Measurements from ENCODE around the gene SLC35A4. TPM values are rescaled to one million over a fixed set of nuclear protein-coding genes. Genes with fewer than 3 reads are reported as not detected.
"Not testable (repeated sequence)": the region's sequence is repeated elsewhere in the genome, so short reads cannot be mapped to it uniquely, and the experiment has no call there.

The SLC35A4 gene
- polyA plus RNA-seq, 1 donor = 52.8 TPM

GRCh38 chr5:140588311-140589070, 23.9 kb downstream of the SLC35A4 start:
- no peak for DNase-seq (ENCODE audit: low read depth)

- DNase-seq (ENCODE audit: low read depth) = no peak
These were observed 26.2 kb downstream of the SLC35A4 start for GRCh38 chr5:140590861-140591260.

- DNase-seq (ENCODE audit: low read depth) = no peak
These were observed 27.2 kb downstream of the SLC35A4 start for GRCh38 chr5:140591747-140592372.

GRCh38 chr5:140593070-140593469, 28.4 kb downstream of the SLC35A4 start:
- DNase-seq (ENCODE audit: low read depth) = not testable (repeated sequence)

- DNase-seq (ENCODE audit: low read depth) = no peak
These were observed 29.5 kb downstream of the SLC35A4 start for GRCh38 chr5:140594169-140594568.

GRCh38 chr5:140595538-140596300, 31.1 kb downstream of the SLC35A4 start:
- DNase-seq (ENCODE audit: low read depth) = no peak

GRCh38 chr5:140596321-140596741, 31.7 kb downstream of the SLC35A4 start:
- DNase-seq (ENCODE audit: low read depth) = no peak

- DNase-seq (ENCODE audit: low read depth) = no peak
These were observed 34.2 kb downstream of the SLC35A4 start for GRCh38 chr5:140598836-140599235.

- DNase-seq (ENCODE audit: low read depth) = no peak
These were observed 35.5 kb downstream of the SLC35A4 start for GRCh38 chr5:140600096-140600495.

GRCh38 chr5:140602147-140602546, 37.5 kb downstream of the SLC35A4 start:
- no peak for DNase-seq (ENCODE audit: low read depth)

GRCh38 chr5:140603446-140603698, 38.7 kb downstream of the SLC35A4 start:
- not testable (repeated sequence) for DNase-seq (ENCODE audit: low read depth)

GRCh38 chr5:140603734-140604133, 39.1 kb downstream of the SLC35A4 start:
- no peak for DNase-seq (ENCODE audit: low read depth)

- no peak for DNase-seq (ENCODE audit: low read depth)
These were observed 41.3 kb downstream of the SLC35A4 start for GRCh38 chr5:140605879-140606278.

- DNase-seq (ENCODE audit: low read depth) = no peak
These were observed 42.4 kb downstream of the SLC35A4 start for GRCh38 chr5:140607031-140607430.

GRCh38 chr5:140608722-140609121, 44.1 kb downstream of the SLC35A4 start:
- DNase-seq (ENCODE audit: low read depth) = no peak

GRCh38 chr5:140609126-140609525, 44.5 kb downstream of the SLC35A4 start:
- no peak for DNase-seq (ENCODE audit: low read depth)

- DNase-seq (ENCODE audit: low read depth) = no peak
These were observed 46.4 kb downstream of the SLC35A4 start for GRCh38 chr5:140611020-140611521.

Other genes with a start within 250 kb of the SLC35A4 start
- 25.8 TPM for gene HBEGF, start 218.2 kb upstream of the SLC35A4 start, polyA plus RNA-seq (ENCODE audit: insufficient read length)
- 0.19 TPM for gene SLC4A9, start 204.6 kb upstream of the SLC35A4 start, polyA plus RNA-seq (ENCODE audit: insufficient read length)
- 56.7 TPM for gene ANKHD1, start 163.0 kb upstream of the SLC35A4 start, polyA plus RNA-seq (ENCODE audit: insufficient read length)
- 8.8 TPM for gene EIF4EBP3, start 17.2 kb upstream of the SLC35A4 start, polyA plus RNA-seq (ENCODE audit: insufficient read length)
- 23.6 TPM for gene SRA1, start 7.4 kb upstream of the SLC35A4 start, polyA plus RNA-seq (ENCODE audit: insufficient read length)
- gene APBB3, start 230 bp upstream of the SLC35A4 start, polyA plus RNA-seq (ENCODE audit: insufficient read length) = 25.4 TPM
- gene CD14, start 68.3 kb downstream of the SLC35A4 start, polyA plus RNA-seq (ENCODE audit: insufficient read length) = 18.3 TPM
- 8.3 TPM for gene TMCO6, start 74.6 kb downstream of the SLC35A4 start, polyA plus RNA-seq (ENCODE audit: insufficient read length)
- gene NDUFA2, start 82.8 kb downstream of the SLC35A4 start, polyA plus RNA-seq (ENCODE audit: insufficient read length) = 58.2 TPM
- 95.3 TPM for gene IK, start 83.0 kb downstream of the SLC35A4 start, polyA plus RNA-seq (ENCODE audit: insufficient read length)
- gene WDR55, start 100.1 kb downstream of the SLC35A4 start, polyA plus RNA-seq (ENCODE audit: insufficient read length) = 14.9 TPM
- gene DND1, start 108.7 kb downstream of the SLC35A4 start, polyA plus RNA-seq (ENCODE audit: insufficient read length) = not detected
- gene HARS1, start 126.5 kb downstream of the SLC35A4 start, polyA plus RNA-seq (ENCODE audit: insufficient read length) = 58.2 TPM
- 26.6 TPM for gene HARS2, start 126.6 kb downstream of the SLC35A4 start, polyA plus RNA-seq (ENCODE audit: insufficient read length)
- gene ZMAT2, start 135.6 kb downstream of the SLC35A4 start, polyA plus RNA-seq (ENCODE audit: insufficient read length) = 73.2 TPM
- 0.10 TPM for gene PCDHA1, start 221.3 kb downstream of the SLC35A4 start, polyA plus RNA-seq (ENCODE audit: insufficient read length)
- gene PCDHA2, start 230.0 kb downstream of the SLC35A4 start, polyA plus RNA-seq (ENCODE audit: insufficient read length) = 0.09 TPM
- 0.14 TPM for gene PCDHA3, start 236.2 kb downstream of the SLC35A4 start, polyA plus RNA-seq (ENCODE audit: insufficient read length)
- 0.14 TPM for gene PCDHA4, start 242.2 kb downstream of the SLC35A4 start, polyA plus RNA-seq (ENCODE audit: insufficient read length)

Data from forelimb muscle (tissue), 1 donor.